Measurements from ENCODE around the gene SLC17A1. TPM values are rescaled to one million over a fixed set of nuclear protein-coding genes. Genes with fewer than 3 reads are reported as not detected.

Gene SLC17A1
- total RNA-seq, 1 experiment from 2014 or later = not detected

DNA sequence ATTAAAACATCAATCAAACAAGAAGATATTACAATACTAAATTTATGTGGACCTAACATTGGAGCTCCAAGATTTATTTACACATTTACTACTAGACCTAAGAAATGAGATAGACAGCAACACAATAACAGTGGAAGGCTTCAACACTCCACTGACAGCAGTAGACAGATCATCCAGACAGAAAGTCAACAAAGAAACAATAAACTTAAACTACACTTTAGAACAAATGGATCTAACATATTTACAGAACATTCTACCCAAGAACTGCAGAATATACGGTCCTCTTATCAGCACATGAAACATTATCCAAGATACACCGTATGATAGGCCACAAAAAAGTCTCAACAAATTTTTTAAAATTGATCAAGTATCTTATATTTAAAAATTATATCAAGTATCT, 27.0 kb downstream of the SLC17A1 start:
- no TSS peak for BruUV-seq (replicated peaks)

DNA sequence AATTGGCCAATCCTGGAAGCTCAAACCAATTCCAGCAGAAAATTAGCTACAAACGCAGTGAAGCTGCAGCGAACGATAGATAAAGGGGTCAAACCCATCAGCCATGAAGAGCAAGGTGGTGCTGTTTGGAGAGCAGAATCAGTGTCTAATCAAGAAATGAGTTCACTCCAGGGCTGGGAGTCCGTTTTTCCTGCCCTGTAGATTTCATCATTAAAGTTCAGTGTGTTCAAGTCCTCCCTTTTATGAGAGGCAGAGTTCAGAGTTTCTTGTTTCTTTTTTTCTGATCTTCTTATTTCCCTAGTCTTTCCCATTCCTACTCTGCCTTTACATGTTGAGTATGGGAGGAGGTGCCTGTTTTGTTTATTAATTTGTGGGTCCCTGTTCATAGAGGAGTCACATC, 30.4 kb downstream of the SLC17A1 start:
- no peak for TF ChIP-seq EZH2 (IDR thresholded peaks at IDR 0.05; ENCODE audit: borderline replicate concordance, low read depth, low read length, poor library complexity, severe bottlenecking)
- TF ChIP-seq, protein P1, sequence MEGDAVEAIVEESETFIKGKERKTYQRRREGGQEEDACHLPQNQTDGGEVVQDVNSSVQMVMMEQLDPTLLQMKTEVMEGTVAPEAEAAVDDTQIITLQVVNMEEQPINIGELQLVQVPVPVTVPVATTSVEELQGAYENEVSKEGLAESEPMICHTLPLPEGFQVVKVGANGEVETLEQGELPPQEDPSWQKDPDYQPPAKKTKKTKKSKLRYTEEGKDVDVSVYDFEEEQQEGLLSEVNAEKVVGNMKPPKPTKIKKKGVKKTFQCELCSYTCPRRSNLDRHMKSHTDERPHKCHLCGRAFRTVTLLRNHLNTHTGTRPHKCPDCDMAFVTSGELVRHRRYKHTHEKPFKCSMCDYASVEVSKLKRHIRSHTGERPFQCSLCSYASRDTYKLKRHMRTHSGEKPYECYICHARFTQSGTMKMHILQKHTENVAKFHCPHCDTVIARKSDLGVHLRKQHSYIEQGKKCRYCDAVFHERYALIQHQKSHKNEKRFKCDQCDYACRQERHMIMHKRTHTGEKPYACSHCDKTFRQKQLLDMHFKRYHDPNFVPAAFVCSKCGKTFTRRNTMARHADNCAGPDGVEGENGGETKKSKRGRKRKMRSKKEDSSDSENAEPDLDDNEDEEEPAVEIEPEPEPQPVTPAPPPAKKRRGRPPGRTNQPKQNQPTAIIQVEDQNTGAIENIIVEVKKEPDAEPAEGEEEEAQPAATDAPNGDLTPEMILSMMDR (conservative IDR thresholded peaks at IDR 0.05; ENCODE audit: low read depth, low read length) = no peak
- H3K27me3 ChIP-seq (replicated peaks; ENCODE audit: insufficient read depth, low read depth, low read length, poor library complexity) = peaks cover 33% of the 10 kb centered on the region
- ChIA-PET CTCF (no interaction called here), POLR2A (ENCODE audit: low non-redundant PET) (no interaction called here)
- H3K27ac ChIP-seq (ENCODE audit: low read depth, low read length, poor library complexity, severe bottlenecking) = no peak overlapping the region
- no peaks in the 10 kb centered on the region for H3K36me3 ChIP-seq (ENCODE audit: insufficient read depth, low read length, poor library complexity, severe bottlenecking)
- no peaks in the 10 kb centered on the region for H3K4me1 ChIP-seq (ENCODE audit: insufficient read depth, low read length, poor library complexity, severe bottlenecking)
- intact Hi-C loops (cut with micrococcal nuclease; ENCODE audit: unreplicated experiment) = no loop called here
- BruUV-seq (replicated peaks) = no TSS peak
- no peak overlapping the region for H3K4me3 ChIP-seq (ENCODE audit: low read depth, low read length, poor library complexity, severe bottlenecking)
- H3K9me3 ChIP-seq (ENCODE audit: low read depth, low read length, poor library complexity, severe bottlenecking) = no peaks in the 10 kb centered on the region
- DNase-seq (ENCODE audit: low spot score) = no peak

More for the DNA sequence above, 27.0 kb downstream of the SLC17A1 start:
- Histone ChIP-seq H3K27me3 (replicated peaks; ENCODE audit: insufficient read depth, low read depth, low read length, poor library complexity) (peaks cover 30% of the 10 kb centered on the region), H3K27ac (ENCODE audit: low read depth, low read length, poor library complexity, severe bottlenecking) (no peak overlapping the region), H3K9me3 (ENCODE audit: low read depth, low read length, poor library complexity, severe bottlenecking) (no peaks in the 10 kb centered on the region), H3K4me1 (ENCODE audit: insufficient read depth, low read length, poor library complexity, severe bottlenecking) (no peaks in the 10 kb centered on the region), H3K36me3 (ENCODE audit: insufficient read depth, low read length, poor library complexity, severe bottlenecking) (no peaks in the 10 kb centered on the region), H3K4me3 (ENCODE audit: low read depth, low read length, poor library complexity, severe bottlenecking) (no peak overlapping the region)
- intact Hi-C loops (cut with micrococcal nuclease; ENCODE audit: unreplicated experiment) = no loop called here
- no peak for DNase-seq (ENCODE audit: low spot score)
- POLR2A ChIA-PET (ENCODE audit: low non-redundant PET) = no interaction called here
- CTCF ChIA-PET = no interaction called here
- TF ChIP-seq EZH2 (IDR thresholded peaks at IDR 0.05; ENCODE audit: borderline replicate concordance, low read depth, low read length, poor library complexity, severe bottlenecking) = no peak
- TF ChIP-seq, protein P1 (conservative IDR thresholded peaks at IDR 0.05; ENCODE audit: low read depth, low read length) = no peak

DNA sequence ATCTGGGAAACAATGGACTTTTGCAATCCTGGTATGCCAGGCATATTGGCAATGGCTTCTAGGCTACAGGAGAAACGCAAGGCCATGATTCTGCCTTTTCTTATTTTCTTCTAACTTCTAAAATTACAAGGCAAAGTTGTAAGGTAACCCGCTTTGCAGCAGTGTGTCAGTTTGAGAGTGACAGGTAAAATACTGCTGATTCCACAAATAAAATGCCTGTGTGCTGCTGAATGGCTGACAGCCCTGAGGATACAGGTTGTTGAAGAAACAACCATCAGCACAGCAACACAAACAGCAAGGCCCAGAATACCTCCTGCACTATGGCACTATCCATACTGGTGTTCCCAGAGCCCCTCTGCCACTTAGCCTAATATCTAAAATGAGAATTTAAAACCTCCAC, 37.1 kb downstream of the SLC17A1 start:
- H3K27me3 ChIP-seq (replicated peaks; ENCODE audit: insufficient read depth, low read depth, low read length, poor library complexity) = peaks cover 11% of the 10 kb centered on the region
- no peak overlapping the region for H3K4me3 ChIP-seq (ENCODE audit: low read depth, low read length, poor library complexity, severe bottlenecking)
- POLR2A ChIA-PET (ENCODE audit: low non-redundant PET) = no interaction called here
- no peaks in the 10 kb centered on the region for H3K4me1 ChIP-seq (ENCODE audit: insufficient read depth, low read length, poor library complexity, severe bottlenecking)
- intact Hi-C loops (cut with micrococcal nuclease; ENCODE audit: unreplicated experiment) = no loop called here
- no TSS peak for BruUV-seq (replicated peaks)
- no peak for DNase-seq (ENCODE audit: low spot score)
- H3K27ac ChIP-seq (ENCODE audit: low read depth, low read length, poor library complexity, severe bottlenecking) = no peak overlapping the region
- H3K9me3 ChIP-seq (ENCODE audit: low read depth, low read length, poor library complexity, severe bottlenecking) = no peaks in the 10 kb centered on the region
- H3K36me3 ChIP-seq (ENCODE audit: insufficient read depth, low read length, poor library complexity, severe bottlenecking) = no peaks in the 10 kb centered on the region
- CTCF ChIA-PET = no interaction called here
- TF ChIP-seq, protein P1 (conservative IDR thresholded peaks at IDR 0.05; ENCODE audit: low read depth, low read length) = no peak
- no peak for TF ChIP-seq EZH2 (IDR thresholded peaks at IDR 0.05; ENCODE audit: borderline replicate concordance, low read depth, low read length, poor library complexity, severe bottlenecking)
